Fibroblast of the aortic adventitia (primary cell): ENCODE measurements around the gene MYCN. TPM values are rescaled to one million over a fixed set of nuclear protein-coding genes. Genes with fewer than 3 reads are reported as not detected.
"Not testable (repeated sequence)": the region's sequence is repeated elsewhere in the genome, so short reads cannot be mapped to it uniquely, and the experiment has no call there.

Source experiments
- DNase-seq: peaks from one replicate; pipeline ENCODE4 v3.0.0-alpha.2; 2010; ENCODE audit warnings: low read depth
- H3K4me3 ChIP-seq: 2 replicates; pipeline ENCODE4 v1.5.1; 2011; ENCODE audit warnings: low read depth, mild to moderate bottlenecking, control low read depth, low read length, moderate library complexity
- CTCF ChIP-seq: IDR thresholded peaks from 2 replicates; pipeline ENCODE4 v1.5.1; 2011; ENCODE audit warnings: mild to moderate bottlenecking, low read length, control low read depth, inconsistent platforms; ENCODE audit not compliant: insufficient read depth
- total RNA-seq: library from RNA; depleted of rRNA; stranded (reverse); fragments of >200 nt; gene quantifications from 2 replicates; pipeline ENCODE4 v1.2.3, GENCODE V29; 2012; ENCODE audit warnings: low replicate concordance

MYCN gene
- total RNA-seq, 1 donor, result not detected

- H3K4me3 ChIP-seq, result no peak overlapping the region
- DNase-seq, result no peak
- no peak for TF ChIP-seq CTCF
Observed at GRCh38 chr2:15950088-15950952, 10.0 kb downstream of the MYCN start.

GRCh38 chr2:15951936-15952335 lies 11.6 kb downstream of the MYCN start:
- DNase-seq, H3K4me3 ChIP-seq: not testable (repeated sequence)

- no peak for DNase-seq
- TF ChIP-seq CTCF, result no peak
- no peak overlapping the region for H3K4me3 ChIP-seq
Observed at GRCh38 chr2:15952451-15953146, 12.2 kb downstream of the MYCN start.

GRCh38 chr2:15953147-15953630 lies 12.8 kb downstream of the MYCN start:
- DNase-seq, result no peak
- no peak overlapping the region for H3K4me3 ChIP-seq
- TF ChIP-seq CTCF, result no peak

- H3K4me3 ChIP-seq, result no peak overlapping the region
- no peak for TF ChIP-seq CTCF
- no peak for DNase-seq
Observed at GRCh38 chr2:15953891-15954680, 13.7 kb downstream of the MYCN start.

- no peak for DNase-seq
- TF ChIP-seq CTCF, result no peak
- H3K4me3 ChIP-seq, result no peak overlapping the region
Observed at GRCh38 chr2:15954761-15955160, 14.4 kb downstream of the MYCN start.
